WTC11 (cell line): ENCODE results near the gene HINT2.
A peak's percentile ranks its signal among the peaks of the same experiment; 100 is the strongest.

ENCODE experiments used
- CREM ChIP-seq: sonication (generic); formaldehyde crosslinking; IDR thresholded peaks from 2 replicates; pipeline ENCODE4 v1.8.1; 2022; ENCODE audit warnings: mild to moderate bottlenecking, missing genetic modification reagents, moderate library complexity
- ETV6 ChIP-seq: sonication (generic); formaldehyde crosslinking; IDR thresholded peaks from 2 replicates; pipeline ENCODE4 v1.8.1; 2022; ENCODE audit warnings: mild to moderate bottlenecking, missing genetic modification reagents
- FOXJ3 ChIP-seq: sonication (generic); formaldehyde crosslinking; IDR thresholded peaks from 2 replicates; pipeline ENCODE4 v1.9.0; 2021; ENCODE audit warnings: missing genetic modification reagents, mild to moderate bottlenecking, borderline replicate concordance
- JUN ChIP-seq: sonication (generic); formaldehyde crosslinking; IDR thresholded peaks from 2 replicates; pipeline ENCODE4 v1.8.0; 2023; ENCODE audit warnings: mild to moderate bottlenecking, missing genetic modification reagents
- NR2C2 ChIP-seq: sonication (generic); formaldehyde crosslinking; IDR thresholded peaks from 2 replicates; pipeline ENCODE4 v1.8.0; 2022; ENCODE audit warnings: mild to moderate bottlenecking, missing genetic modification reagents
- ZNF219 ChIP-seq: sonication (generic); formaldehyde crosslinking; IDR thresholded peaks from 2 replicates; pipeline ENCODE4 v1.8.0; 2023; ENCODE audit warnings: missing genetic modification reagents, mild to moderate bottlenecking, borderline replicate concordance
- TF ChIP-seq, protein P1 (sequence below): sonication (generic); formaldehyde crosslinking; IDR thresholded peaks from 2 replicates; pipeline ENCODE4 v1.8.0; 2022; ENCODE audit warnings: missing genetic modification reagents
- TF ChIP-seq, protein P2 (sequence below): fragments of 200-600 bp; IDR thresholded peaks from 2 replicates; pipeline ENCODE4 v1.8.0; 2022; ENCODE audit warnings: antibody characterized with exemption
- TF ChIP-seq, protein P3 (sequence below): sonication (generic); formaldehyde crosslinking; IDR thresholded peaks from 2 replicates; pipeline ENCODE4 v1.8.0; 2023; ENCODE audit warnings: missing genetic modification reagents, mild to moderate bottlenecking, borderline replicate concordance
- TF ChIP-seq, protein P4 (sequence below): sonication (generic); formaldehyde crosslinking; IDR thresholded peaks from 2 replicates; pipeline ENCODE4 v1.8.1; 2022; ENCODE audit warnings: low read depth, missing genetic modification reagents, borderline replicate concordance

DNA sequence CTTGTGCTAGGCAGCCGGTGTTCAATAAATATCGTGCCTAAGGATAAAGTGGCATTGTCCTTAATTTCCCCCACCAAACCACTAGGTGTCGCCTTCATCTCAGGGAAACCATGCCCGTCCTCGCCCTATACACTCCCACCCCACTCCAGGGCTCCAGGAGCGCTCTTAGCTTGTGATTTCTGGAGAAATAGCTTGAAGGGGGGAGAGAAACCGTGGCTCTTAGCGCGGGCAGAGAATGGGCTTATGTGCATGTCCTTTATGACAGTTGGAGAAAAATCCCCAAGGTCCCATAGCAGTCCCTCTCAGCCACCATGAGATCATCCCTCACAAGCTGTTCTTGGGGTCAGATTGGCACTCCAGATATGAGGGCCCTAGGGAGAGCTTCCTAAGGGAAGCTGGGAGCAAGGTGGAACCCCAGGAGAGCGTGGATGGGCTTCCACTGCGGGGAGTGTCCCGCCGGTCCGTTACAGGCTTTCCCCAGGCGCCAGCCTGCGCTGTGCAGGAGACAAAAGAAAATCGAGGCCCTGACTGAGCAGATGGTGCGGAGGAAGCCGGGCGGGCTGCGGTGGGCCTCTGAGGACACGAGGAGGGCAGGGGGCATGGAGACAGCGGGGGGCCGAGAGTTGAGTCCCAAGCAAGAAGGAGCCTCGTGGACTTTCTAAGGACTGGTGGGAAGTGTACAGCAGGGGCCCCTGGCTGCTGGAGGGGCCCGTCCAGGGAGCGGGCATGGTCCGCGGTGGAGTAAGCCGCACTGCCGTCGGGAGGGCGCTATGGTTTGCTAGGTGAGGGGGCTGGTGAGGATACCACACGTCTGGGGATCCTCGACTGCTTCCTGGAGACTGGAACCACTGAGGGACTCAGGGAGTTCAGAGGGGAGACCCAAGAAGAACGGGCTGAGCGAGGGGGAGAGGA lies 24.2 kb downstream of the HINT2 start:
- TF ChIP-seq, protein P1, sequence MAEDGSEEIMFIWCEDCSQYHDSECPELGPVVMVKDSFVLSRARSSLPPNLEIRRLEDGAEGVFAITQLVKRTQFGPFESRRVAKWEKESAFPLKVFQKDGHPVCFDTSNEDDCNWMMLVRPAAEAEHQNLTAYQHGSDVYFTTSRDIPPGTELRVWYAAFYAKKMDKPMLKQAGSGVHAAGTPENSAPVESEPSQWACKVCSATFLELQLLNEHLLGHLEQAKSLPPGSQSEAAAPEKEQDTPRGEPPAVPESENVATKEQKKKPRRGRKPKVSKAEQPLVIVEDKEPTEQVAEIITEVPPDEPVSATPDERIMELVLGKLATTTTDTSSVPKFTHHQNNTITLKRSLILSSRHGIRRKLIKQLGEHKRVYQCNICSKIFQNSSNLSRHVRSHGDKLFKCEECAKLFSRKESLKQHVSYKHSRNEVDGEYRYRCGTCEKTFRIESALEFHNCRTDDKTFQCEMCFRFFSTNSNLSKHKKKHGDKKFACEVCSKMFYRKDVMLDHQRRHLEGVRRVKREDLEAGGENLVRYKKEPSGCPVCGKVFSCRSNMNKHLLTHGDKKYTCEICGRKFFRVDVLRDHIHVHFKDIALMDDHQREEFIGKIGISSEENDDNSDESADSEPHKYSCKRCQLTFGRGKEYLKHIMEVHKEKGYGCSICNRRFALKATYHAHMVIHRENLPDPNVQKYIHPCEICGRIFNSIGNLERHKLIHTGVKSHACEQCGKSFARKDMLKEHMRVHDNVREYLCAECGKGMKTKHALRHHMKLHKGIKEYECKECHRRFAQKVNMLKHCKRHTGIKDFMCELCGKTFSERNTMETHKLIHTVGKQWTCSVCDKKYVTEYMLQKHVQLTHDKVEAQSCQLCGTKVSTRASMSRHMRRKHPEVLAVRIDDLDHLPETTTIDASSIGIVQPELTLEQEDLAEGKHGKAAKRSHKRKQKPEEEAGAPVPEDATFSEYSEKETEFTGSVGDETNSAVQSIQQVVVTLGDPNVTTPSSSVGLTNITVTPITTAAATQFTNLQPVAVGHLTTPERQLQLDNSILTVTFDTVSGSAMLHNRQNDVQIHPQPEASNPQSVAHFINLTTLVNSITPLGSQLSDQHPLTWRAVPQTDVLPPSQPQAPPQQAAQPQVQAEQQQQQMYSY: 0 out of 2 replicates have a peak, but pooled peaks have one; percentile 15
- TF ChIP-seq, protein P2, sequence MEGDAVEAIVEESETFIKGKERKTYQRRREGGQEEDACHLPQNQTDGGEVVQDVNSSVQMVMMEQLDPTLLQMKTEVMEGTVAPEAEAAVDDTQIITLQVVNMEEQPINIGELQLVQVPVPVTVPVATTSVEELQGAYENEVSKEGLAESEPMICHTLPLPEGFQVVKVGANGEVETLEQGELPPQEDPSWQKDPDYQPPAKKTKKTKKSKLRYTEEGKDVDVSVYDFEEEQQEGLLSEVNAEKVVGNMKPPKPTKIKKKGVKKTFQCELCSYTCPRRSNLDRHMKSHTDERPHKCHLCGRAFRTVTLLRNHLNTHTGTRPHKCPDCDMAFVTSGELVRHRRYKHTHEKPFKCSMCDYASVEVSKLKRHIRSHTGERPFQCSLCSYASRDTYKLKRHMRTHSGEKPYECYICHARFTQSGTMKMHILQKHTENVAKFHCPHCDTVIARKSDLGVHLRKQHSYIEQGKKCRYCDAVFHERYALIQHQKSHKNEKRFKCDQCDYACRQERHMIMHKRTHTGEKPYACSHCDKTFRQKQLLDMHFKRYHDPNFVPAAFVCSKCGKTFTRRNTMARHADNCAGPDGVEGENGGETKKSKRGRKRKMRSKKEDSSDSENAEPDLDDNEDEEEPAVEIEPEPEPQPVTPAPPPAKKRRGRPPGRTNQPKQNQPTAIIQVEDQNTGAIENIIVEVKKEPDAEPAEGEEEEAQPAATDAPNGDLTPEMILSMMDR: peak; percentile 67
- TF ChIP-seq, protein P3, sequence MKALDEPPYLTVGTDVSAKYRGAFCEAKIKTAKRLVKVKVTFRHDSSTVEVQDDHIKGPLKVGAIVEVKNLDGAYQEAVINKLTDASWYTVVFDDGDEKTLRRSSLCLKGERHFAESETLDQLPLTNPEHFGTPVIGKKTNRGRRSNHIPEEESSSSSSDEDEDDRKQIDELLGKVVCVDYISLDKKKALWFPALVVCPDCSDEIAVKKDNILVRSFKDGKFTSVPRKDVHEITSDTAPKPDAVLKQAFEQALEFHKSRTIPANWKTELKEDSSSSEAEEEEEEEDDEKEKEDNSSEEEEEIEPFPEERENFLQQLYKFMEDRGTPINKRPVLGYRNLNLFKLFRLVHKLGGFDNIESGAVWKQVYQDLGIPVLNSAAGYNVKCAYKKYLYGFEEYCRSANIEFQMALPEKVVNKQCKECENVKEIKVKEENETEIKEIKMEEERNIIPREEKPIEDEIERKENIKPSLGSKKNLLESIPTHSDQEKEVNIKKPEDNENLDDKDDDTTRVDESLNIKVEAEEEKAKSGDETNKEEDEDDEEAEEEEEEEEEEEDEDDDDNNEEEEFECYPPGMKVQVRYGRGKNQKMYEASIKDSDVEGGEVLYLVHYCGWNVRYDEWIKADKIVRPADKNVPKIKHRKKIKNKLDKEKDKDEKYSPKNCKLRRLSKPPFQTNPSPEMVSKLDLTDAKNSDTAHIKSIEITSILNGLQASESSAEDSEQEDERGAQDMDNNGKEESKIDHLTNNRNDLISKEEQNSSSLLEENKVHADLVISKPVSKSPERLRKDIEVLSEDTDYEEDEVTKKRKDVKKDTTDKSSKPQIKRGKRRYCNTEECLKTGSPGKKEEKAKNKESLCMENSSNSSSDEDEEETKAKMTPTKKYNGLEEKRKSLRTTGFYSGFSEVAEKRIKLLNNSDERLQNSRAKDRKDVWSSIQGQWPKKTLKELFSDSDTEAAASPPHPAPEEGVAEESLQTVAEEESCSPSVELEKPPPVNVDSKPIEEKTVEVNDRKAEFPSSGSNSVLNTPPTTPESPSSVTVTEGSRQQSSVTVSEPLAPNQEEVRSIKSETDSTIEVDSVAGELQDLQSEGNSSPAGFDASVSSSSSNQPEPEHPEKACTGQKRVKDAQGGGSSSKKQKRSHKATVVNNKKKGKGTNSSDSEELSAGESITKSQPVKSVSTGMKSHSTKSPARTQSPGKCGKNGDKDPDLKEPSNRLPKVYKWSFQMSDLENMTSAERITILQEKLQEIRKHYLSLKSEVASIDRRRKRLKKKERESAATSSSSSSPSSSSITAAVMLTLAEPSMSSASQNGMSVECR (CRISPR knock-in tag): no peak
- TF ChIP-seq JUN (CRISPR knock-in tag) (no peak), CREM (no peak), FOXJ3 (CRISPR knock-in tag) (no peak), ZNF219 (no peak), ETV6 (CRISPR knock-in tag) (no peak), NR2C2 (no peak)
- TF ChIP-seq, protein P4, sequence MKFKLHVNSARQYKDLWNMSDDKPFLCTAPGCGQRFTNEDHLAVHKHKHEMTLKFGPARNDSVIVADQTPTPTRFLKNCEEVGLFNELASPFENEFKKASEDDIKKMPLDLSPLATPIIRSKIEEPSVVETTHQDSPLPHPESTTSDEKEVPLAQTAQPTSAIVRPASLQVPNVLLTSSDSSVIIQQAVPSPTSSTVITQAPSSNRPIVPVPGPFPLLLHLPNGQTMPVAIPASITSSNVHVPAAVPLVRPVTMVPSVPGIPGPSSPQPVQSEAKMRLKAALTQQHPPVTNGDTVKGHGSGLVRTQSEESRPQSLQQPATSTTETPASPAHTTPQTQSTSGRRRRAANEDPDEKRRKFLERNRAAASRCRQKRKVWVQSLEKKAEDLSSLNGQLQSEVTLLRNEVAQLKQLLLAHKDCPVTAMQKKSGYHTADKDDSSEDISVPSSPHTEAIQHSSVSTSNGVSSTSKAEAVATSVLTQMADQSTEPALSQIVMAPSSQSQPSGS (CRISPR knock-in tag): no peak
